Hematopoietic multipotent progenitor cell (in vitro differentiated cells): Measurements from ENCODE around the gene SP3. TPM values are rescaled to one million over a fixed set of nuclear protein-coding genes. Genes with fewer than 3 reads are reported as not detected.

Experiments
- DNase-seq, 3 donors: peaks; one replicate each; pipeline ENCODE4 v3.0.0-alpha.2; 2011 to 2015; ENCODE audit warnings: low read depth in 2 of 3, low spot score in 2 of 3
- total RNA-seq: library from RNA; depleted of rRNA; stranded (reverse); fragments of >200 nt; gene quantifications from one replicate; pipeline ENCODE4 v1.2.3, GENCODE V29; 2012

SP3 gene
- total RNA-seq, 1 donor = 104 TPM

DNA sequence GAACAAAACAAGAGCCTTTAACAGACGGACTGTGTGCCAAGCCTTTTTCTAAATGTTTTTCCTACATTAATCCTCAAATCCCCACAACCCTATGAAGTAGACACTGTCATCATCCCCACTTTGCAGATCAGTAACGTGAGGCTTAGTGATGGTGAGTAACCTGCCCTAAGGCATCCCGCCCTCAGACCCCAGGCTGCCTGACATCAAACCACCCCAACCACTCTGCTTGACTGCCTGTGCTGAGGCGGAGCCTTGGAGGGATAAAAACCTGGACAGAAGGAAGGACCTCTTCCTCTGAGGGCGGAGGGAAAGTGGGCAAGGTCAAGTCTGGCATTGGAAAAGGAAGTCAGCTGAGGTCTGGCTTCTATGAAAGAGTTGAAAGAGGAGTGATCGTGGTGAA lies 104.6 kb downstream of the SP3 start:
- DNase-seq = no peak

DNA sequence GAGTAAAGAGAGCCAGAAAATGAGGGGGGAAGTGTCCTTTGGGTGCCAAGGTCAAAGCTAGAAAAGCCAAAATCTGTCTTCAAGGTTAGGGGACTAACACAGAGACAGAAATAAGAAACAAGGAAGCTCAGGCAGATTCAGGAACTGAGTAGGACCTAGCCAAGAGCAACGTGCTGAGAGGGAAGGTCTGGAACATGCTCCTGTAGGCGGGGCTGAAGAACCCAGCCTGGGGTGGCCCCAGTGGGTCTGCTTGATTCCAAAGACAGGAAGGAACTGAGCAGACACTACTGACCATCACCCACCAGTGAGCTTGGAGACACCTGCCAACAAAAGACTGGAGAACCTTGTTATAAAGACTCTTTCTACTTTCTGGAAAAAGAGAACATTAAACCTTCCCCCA lies 105.1 kb downstream of the SP3 start:
- no peak for DNase-seq

DNA sequence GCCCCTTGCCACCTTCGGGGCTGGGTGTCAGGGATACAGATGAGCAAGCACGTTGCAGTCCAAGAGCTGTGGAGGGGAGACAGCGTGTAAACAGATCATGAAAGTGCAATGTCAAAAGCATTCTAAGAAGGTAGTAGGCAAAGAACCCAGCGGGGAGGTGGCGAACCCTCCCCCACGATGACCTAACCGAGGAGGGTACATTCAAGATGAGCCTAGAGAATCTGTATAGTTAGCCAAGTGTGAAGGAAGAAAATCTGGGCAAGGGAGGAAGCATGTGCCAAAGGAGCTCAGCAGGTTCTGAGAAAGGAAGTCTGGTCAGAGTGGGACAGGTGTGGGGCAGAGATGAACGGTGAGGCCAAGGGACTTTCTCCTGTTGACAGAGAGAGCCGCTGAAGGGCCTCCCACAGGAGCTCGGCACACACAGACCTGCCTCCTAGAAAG lies 106.9 kb downstream of the SP3 start:
- no peak for DNase-seq
